Stimulated activated naive CD8-positive, alpha-beta T cell treated with anti-CD3 and anti-CD28 coated beads, Interleukin-15, amount 100 ng/mL, for 72 hours (primary cell): ENCODE measurements around the gene C1QTNF2.

ENCODE experiments used
- ATAC-seq: fragments of 150-1000 bp; cut with Tn5 transposase; 2 replicates; pipeline ENCODE4 v1.10.0; 2021; ENCODE audit warnings: mild to moderate bottlenecking, moderate library complexity
- DNase-seq, 2 donors: peaks; one replicate each; pipeline ENCODE4 v3.0.0; 2021 to 2022
- H3K27ac Mint-ChIP-seq, 2 donors: one replicate each; pipeline ENCODE4 v1.8.0; 2022; ENCODE audit warnings: mild to moderate bottlenecking in 2 of 2, mixed read lengths in 2 of 2, moderate library complexity in 2 of 2
- H3K27me3 Mint-ChIP-seq: one replicate; pipeline ENCODE4 v1.8.0; 2022; ENCODE audit warnings: mixed read lengths
- H3K4me1 Mint-ChIP-seq: one replicate; pipeline ENCODE4 v1.8.0; 2022; ENCODE audit warnings: mild to moderate bottlenecking, mixed read lengths
- H3K4me3 Mint-ChIP-seq, 2 donors: one replicate each; pipeline ENCODE4 v1.8.0; 2022; ENCODE audit warnings: mild to moderate bottlenecking in 2 of 2, mixed read lengths in 2 of 2, moderate library complexity in 1 of 2
- H3K9me3 Mint-ChIP-seq, 2 donors: one replicate each; pipeline ENCODE4 v1.8.0; 2022; ENCODE audit warnings: mixed read lengths in 2 of 2

Gene C1QTNF2

GRCh38 chr5:160306696-160307095 is 63.7 kb downstream of the C1QTNF2 start:
- H3K4me1 Mint-ChIP-seq = peaks cover 5% of the 10 kb centered on the region
- no peak overlapping the region for H3K4me3 Mint-ChIP-seq
- ATAC-seq = no peak
- no peak overlapping the region for H3K27ac Mint-ChIP-seq
- H3K27me3 Mint-ChIP-seq = peaks cover 65% of the 10 kb centered on the region
- DNase-seq = no peak
- H3K9me3 Mint-ChIP-seq = no peaks in the 10 kb centered on the region

DNA sequence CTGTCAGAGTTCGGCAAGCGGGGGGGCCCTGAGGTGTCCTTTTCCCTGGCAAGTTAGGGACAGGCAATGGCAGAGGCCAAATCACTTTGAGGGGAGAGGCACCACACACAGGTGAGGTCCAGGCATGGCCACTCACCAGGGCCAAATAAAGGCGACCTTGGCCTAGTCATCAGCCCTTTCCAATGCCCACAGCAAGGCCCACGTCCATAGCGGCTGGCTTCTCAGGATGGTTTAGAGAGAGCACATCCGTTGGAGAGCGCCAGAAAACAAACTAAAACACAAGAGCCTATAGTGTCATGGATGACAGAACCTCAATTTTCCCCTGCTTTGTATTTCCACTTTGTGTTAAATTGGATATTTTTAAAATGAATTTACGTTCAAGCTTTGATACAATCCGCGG is 65.1 kb downstream of the C1QTNF2 start:
- Mint-ChIP-seq H3K27ac (no peak overlapping the region), H3K27me3 (peaks cover 51% of the 10 kb centered on the region), H3K4me3 (no peak overlapping the region), H3K4me1 (no peaks in the 10 kb centered on the region), H3K9me3 (no peaks in the 10 kb centered on the region)
- DNase-seq (no peak), ATAC-seq (no peak)

DNA sequence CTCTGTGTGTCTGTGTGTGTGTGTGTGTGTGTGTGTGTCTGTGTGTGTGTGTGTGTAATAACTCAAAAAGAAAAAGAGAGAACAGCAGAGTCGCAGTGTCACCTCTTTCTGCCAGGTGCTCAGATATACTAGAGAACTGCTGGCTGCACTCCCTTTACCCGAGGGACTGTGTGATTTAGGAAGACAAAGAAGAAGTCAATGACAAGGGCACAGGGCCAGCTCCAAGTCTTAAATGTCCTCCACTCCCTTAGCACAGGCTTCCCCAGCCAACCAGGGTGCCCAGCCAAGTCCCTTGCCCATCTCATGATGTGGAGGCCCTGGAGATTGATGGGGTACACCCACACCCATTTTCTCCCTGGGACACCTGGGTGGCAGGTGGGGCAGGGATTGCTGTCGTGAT is 66.7 kb downstream of the C1QTNF2 start:
- H3K27me3 Mint-ChIP-seq = peaks cover 35% of the 10 kb centered on the region
- H3K27ac Mint-ChIP-seq = no peak overlapping the region
- H3K9me3 Mint-ChIP-seq = no peaks in the 10 kb centered on the region
- ATAC-seq = no peak
- no peaks in the 10 kb centered on the region for H3K4me1 Mint-ChIP-seq
- no peak overlapping the region for H3K4me3 Mint-ChIP-seq
- DNase-seq = no peak

DNA sequence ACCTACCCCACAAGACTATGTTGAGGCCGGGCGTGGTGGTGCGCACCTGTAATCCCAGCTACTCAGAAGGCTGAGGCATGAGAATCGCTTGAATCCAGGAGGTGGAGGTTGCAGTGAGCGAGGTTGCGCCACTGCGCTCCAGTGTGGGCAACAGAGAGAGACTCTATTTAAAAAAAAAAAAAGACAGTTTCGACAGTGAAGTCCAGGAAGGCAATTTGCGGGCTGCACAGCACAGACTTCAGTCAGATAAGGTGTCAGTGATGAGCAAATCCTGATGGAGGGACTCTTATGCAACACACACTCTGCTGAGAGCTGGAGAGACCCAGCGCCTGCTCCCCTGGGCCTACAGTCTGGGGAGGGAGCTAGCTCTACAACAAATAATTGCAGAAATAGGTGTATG is 72.2 kb downstream of the C1QTNF2 start:
- Mint-ChIP-seq H3K4me3 (no peak overlapping the region), H3K27ac (no peak overlapping the region), H3K4me1 (no peaks in the 10 kb centered on the region), H3K9me3 (no peaks in the 10 kb centered on the region), H3K27me3 (no peaks in the 10 kb centered on the region)
- DNase-seq (no peak), ATAC-seq (no peak)

GRCh38 chr5:160297776-160298175 is 72.7 kb downstream of the C1QTNF2 start:
- H3K27me3 Mint-ChIP-seq = no peaks in the 10 kb centered on the region
- no peak for DNase-seq
- no peaks in the 10 kb centered on the region for H3K9me3 Mint-ChIP-seq
- H3K4me1 Mint-ChIP-seq = no peaks in the 10 kb centered on the region
- H3K27ac Mint-ChIP-seq = no peak overlapping the region
- no peak overlapping the region for H3K4me3 Mint-ChIP-seq
- ATAC-seq = no peak
